A172 (cell line): ENCODE data around the gene OR2A1. TPM values are rescaled to one million over a fixed set of nuclear protein-coding genes. Genes with fewer than 3 reads are reported as not detected.
"Not testable (repeated sequence)": the region's sequence is repeated elsewhere in the genome, so short reads cannot be mapped to it uniquely, and the experiment has no call there.

ENCODE experiments used
- DNase-seq: peaks from one replicate; pipeline ENCODE4 v3.0.0-alpha.2; 2015; ENCODE audit warnings: low spot score
- total RNA-seq: library from RNA; depleted of rRNA; stranded (reverse); fragments of >200 nt; shearing (Covaris generic); gene quantifications from 2 replicates; pipeline ENCODE4 v1.2.3, GENCODE V29; 2014; rRNA removed

Gene OR2A1
- total RNA-seq, 1 experiment from 2014 or later = not detected

- DNase-seq = not testable (repeated sequence)
Observed at GRCh38 chr7:144325868-144326267, 13.6 kb downstream of the OR2A1 start.

- not testable (repeated sequence) for DNase-seq
Observed at GRCh38 chr7:144330044-144330443, 17.8 kb downstream of the OR2A1 start.

GRCh38 chr7:144331221-144331995, 19.2 kb downstream of the OR2A1 start:
- DNase-seq = not testable (repeated sequence)

DNA sequence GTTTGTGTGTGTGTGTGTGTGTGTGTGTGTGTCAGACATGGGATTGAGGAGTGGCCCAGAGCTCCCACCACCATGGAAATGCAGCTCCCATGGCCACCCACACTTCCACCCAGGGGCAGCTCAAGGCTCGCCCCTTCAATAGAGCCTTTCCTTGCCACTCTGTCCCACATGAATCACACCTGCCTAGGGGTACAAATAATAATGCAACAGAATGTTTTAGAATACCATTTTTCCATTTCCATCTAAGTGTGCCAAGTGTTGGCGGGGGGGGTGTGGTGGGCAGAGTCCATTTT, 19.7 kb downstream of the OR2A1 start:
- DNase-seq = not testable (repeated sequence)

DNA sequence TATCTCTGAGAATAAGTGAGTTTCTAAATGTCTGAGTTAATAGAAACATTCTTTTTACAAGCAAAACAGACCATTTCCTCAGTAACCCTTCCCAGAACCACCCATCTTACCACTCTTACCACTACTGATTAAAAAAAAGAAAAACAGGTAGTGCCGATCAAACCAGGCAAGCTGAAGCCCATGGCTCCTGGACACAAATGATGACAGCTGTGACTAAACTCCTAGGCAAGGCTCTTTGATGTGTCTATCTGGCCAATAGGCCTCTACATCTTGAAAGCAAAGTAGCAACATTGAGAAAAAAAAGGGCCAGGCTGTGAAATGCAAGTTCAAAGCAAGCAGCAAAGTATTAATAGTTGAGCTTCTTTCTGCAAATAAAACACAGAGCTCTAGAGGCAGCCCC, 36.4 kb downstream of the OR2A1 start:
- DNase-seq = not testable (repeated sequence)

DNA sequence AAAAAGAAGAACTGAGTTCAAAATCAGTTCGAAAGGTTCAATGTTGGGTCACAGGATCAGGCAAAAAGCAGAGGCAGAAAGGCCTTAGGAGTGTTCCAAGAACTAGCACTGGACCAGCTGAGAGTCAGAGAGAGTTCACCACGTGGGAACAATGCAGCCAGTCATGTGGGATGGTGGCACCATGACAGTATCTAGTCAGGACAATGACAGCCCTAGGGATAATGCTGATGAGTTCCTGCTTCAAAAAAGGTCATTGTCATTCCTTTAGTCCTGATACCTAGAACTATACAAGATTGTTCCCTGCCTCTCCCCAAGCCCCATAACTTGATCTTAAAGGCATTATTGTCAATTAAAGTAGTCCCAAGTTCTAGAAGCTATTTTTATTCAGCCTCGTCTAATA, 39.4 kb downstream of the OR2A1 start:
- DNase-seq = not testable (repeated sequence)

DNA sequence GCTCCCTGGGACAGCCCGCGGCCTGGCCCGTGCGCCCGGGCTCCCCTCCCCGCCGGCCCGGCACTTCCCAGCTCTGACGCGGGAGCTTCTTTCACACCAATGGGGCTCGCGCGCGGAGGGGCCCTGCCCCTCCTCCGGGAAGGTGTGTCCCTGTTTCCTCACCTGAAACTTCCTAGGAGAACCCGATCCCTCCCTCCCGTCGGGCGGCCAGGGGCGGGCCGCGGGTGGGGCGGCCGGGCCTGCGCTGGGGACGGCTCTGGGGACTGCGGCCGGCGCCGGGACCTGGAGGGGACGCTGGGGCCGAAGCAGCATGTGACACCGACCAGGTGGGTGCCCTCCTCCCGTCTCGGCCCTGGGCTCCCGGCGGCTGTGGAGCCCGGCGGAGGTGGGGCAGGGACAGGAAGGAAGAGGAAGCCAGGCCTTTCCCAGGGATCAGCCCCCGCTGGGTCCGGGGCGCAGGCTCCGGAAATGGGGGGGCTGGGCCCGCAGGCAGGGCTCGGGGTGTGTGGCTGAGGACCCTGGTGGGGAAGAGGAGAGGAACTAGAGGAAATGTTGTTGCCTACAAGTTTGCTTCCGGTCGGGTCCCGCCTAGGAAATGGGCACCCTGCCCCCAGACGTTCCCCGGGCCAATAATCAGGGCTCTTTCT, 43.1 kb downstream of the OR2A1 start, which contains the start of gene ARHGEF5:
Gene ARHGEF5 (plus strand): TSS at position 227 of the 647 bp plus-strand sequence. CDS start 7,268 bp downstream, outside the sequence.
- not testable (repeated sequence) for DNase-seq

DNA sequence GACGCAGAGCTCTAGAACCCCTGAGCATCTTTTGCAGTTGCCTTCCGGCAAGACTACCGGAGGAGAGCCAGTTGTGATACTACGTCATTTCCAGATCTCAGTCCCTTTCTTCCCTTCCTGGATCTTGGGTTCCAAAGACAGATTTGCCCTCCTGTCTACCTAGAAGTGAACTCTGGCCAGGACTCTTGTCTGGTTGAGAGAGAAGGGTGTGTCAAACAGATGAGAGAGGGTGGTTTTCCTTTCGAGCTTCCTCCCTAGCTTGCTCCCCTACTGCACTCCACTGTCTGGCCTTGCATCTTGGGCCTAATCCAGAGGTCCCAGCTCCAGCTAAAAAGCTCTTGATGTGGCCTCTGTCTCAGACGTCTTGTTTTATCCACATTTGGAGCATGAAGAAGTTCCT, 44.0 kb downstream of the OR2A1 start:
- DNase-seq = not testable (repeated sequence)

DNA sequence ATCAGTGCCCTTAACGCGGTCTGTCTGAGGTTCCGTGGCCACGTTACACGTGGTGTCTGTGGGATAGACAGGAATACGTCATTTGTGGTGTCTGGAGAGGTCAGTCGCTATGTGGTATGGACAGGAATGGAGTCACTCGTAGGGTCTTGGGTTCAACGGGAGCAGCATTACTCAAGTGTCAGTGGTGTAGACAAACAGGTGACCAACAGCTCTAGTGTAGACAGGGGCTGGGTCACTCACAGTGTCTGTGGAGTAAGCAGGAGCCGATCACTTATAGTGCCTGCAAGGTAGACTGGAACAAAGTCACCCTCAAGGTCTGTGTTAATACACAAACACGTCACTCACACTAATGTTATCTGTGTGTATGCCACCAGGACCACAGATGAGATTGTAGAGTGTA, 44.6 kb downstream of the OR2A1 start:
- not testable (repeated sequence) for DNase-seq

- DNase-seq = not testable (repeated sequence)
Observed at GRCh38 chr7:144362061-144362460, 49.8 kb downstream of the OR2A1 start.

DNA sequence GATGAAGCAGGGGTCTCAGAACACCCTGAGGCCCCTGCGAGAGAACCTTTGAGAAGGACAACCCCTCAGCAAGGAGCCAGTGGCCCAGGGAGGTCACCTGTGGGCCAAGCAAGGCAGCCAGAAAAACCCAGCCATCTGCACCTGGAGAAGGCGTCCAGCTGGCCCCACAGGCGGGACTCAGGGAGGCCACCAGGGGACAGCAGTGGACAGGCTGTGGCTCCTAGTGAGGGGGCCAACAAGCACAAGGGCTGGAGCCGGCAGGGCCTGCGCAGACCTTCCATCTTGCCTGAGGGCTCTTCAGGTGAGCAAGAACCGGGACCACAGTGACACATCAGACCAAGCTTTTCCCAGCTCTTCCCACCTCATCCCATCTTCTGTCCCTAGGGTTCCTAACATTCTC, 53.3 kb downstream of the OR2A1 start:
- not testable (repeated sequence) for DNase-seq

DNA sequence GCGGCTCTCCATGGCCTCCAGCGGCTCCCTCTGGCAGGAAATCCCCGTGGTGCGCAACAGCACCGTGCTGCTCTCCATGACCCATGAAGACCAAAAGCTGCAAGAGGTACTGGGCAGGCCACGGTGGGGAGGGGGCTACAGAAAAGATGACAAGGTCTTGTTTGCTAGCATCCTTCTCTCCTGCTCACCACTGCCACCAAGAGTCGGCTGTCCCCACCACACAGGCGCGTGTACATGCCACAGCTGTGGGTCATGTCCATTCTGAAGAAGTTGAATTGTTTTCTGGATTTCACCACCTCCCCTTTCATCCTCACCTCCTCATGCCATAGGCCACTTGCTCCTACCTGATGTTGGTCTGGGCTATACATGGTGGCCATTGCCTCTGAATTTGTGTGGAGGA, 55.0 kb downstream of the OR2A1 start:
- not testable (repeated sequence) for DNase-seq

DNA sequence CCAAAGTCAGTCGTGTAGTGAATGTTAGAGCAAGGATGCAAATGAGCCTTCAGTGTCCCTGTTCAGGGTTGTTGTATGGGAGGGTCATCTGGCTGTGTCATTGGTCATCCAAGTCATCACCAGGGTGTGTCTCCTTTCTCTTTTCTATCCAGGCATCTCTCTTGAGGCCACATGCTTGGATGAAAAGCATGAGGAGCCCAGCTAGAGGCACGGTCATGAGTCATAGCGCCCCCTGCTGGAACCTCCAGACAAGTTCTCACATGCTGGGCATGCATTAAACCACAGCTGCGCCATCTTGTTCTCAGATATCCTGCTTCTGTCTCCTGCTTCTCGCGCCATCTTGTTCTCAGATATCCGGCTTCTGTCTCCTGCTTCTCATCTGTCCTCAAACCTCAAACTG, 57.0 kb downstream of the OR2A1 start:
- DNase-seq = not testable (repeated sequence)

Other genes starting within 250 kb of the OR2A1 start
- not detected in 2 replicates for gene OR2A25, start 242.6 kb upstream of the OR2A1 start, total RNA-seq
- gene OR2A12, start 226.1 kb upstream of the OR2A1 start, total RNA-seq = not detected in 2 replicates
- gene OR2A2, start 202.8 kb upstream of the OR2A1 start, total RNA-seq = not detected in 2 replicates
- not detected in 2 replicates for gene OR2A14, start 189.2 kb upstream of the OR2A1 start, total RNA-seq
- gene CTAGE4, start 129.0 kb upstream of the OR2A1 start, total RNA-seq = not detected in 2 replicates
- not detected in 2 replicates for gene ARHGEF35, start 116.6 kb upstream of the OR2A1 start, total RNA-seq
- gene OR2A42, start 72.8 kb upstream of the OR2A1 start, total RNA-seq = not detected in 2 replicates
- not detected in 2 replicates for gene OR2A7, start 47.6 kb upstream of the OR2A1 start, total RNA-seq
- gene CTAGE8, start 43.1 kb upstream of the OR2A1 start, total RNA-seq = not detected in 2 replicates
- gene ARHGEF5, start 43.0 kb downstream of the OR2A1 start, total RNA-seq = not detected in 2 replicates
- not detected in 2 replicates for gene NOBOX, start 91.3 kb downstream of the OR2A1 start, total RNA-seq